Measurements from ENCODE around the gene CHRNB2.

The CHRNB2 gene

DNA sequence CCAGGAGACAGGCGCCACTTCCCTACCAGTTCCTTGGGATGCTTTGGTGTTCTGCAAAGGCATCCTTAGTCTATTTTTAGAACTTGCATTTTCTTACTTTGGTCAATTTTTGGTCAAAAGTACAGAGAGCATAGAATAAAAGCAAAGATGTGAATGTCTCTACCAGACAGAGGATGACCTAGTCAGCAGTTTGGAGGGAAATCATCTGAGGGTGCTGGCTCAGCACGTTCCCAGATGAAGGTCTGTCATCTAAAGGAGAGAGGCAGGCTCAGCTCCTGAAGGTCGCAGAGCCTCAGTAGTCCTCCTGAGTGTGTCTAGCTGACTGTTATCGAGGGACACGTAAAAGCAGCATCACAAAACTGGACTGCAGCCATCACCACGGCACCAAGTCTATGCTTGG is 15.3 kb downstream of the CHRNB2 start:
- no peak overlapping the region for H2AFZ ChIP-seq (ENCODE audit: low read depth, low read length)
- no peak overlapping the region for H3K4me3 ChIP-seq (ENCODE audit: low read length)
- TF ChIP-seq, protein P1, sequence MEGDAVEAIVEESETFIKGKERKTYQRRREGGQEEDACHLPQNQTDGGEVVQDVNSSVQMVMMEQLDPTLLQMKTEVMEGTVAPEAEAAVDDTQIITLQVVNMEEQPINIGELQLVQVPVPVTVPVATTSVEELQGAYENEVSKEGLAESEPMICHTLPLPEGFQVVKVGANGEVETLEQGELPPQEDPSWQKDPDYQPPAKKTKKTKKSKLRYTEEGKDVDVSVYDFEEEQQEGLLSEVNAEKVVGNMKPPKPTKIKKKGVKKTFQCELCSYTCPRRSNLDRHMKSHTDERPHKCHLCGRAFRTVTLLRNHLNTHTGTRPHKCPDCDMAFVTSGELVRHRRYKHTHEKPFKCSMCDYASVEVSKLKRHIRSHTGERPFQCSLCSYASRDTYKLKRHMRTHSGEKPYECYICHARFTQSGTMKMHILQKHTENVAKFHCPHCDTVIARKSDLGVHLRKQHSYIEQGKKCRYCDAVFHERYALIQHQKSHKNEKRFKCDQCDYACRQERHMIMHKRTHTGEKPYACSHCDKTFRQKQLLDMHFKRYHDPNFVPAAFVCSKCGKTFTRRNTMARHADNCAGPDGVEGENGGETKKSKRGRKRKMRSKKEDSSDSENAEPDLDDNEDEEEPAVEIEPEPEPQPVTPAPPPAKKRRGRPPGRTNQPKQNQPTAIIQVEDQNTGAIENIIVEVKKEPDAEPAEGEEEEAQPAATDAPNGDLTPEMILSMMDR (IDR thresholded peaks at IDR 0.05; ENCODE audit: low read depth, low read length): no peak
- TF ChIP-seq EZH2phosphoT487 (IDR thresholded peaks at IDR 0.05; ENCODE audit: low read depth): no peak
- H4K20me1 ChIP-seq (ENCODE audit: insufficient read depth, low read length): peaks cover 15% of the 10 kb centered on the region; the same call in 1 of the 2 replicates
- peaks cover 93% of the 10 kb centered on the region for H3K36me3 ChIP-seq (replicated peaks; ENCODE audit: low read depth, low read length)
- peaks cover 5% of the 10 kb centered on the region; the same call in 1 of the 2 replicates for H3K79me2 ChIP-seq (ENCODE audit: low read length)
- H3K27me3 ChIP-seq (ENCODE audit: low read depth, low read length): no peaks in the 10 kb centered on the region
- no peak overlapping the region for H3K27ac ChIP-seq (ENCODE audit: low read length)
- H3K9ac ChIP-seq (ENCODE audit: low read length): no peak overlapping the region
- H3K4me1 ChIP-seq (ENCODE audit: low read length): peaks cover 34% of the 10 kb centered on the region
- H3K9me3 ChIP-seq (ENCODE audit: insufficient read depth, low read length): no peaks in the 10 kb centered on the region
- H3K4me2 ChIP-seq (ENCODE audit: low read length): no peak overlapping the region

DNA sequence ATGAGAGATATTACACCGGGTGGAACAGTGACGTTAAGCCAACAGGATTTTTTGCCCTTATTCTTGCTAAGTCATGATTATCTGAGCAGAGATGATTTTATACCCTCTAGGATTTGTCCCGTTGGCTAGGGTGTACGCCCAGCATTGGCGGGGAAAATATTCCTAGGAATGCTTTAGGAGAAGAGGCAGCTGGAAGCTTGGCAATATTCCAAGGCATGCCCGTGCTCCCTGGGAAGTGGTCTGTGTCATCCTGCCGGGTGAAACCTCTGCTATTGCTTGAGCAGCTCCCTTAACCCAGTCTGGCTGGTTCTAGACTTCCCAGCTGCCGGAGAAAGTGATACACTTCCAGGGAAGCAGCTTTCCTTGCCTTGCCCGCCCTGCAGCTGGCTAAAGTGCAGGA is 16.2 kb downstream of the CHRNB2 start:
- Histone ChIP-seq H3K27me3 (ENCODE audit: low read depth, low read length) (no peaks in the 10 kb centered on the region), H3K9me3 (ENCODE audit: insufficient read depth, low read length) (no peaks in the 10 kb centered on the region), H3K9ac (ENCODE audit: low read length) (peak overlapping the region; percentile 21; the same call in 1 of the 2 replicates), H3K27ac (ENCODE audit: low read length) (peak overlapping the region; percentile 84), H3K4me3 (ENCODE audit: low read length) (no peak overlapping the region), H3K36me3 (replicated peaks; ENCODE audit: low read depth, low read length) (peaks cover 93% of the 10 kb centered on the region), H3K4me1 (ENCODE audit: low read length) (peaks cover 34% of the 10 kb centered on the region), H3K4me2 (ENCODE audit: low read length) (peak overlapping the region; percentile 72), H2AFZ (ENCODE audit: low read depth, low read length) (no peak overlapping the region), H4K20me1 (ENCODE audit: insufficient read depth, low read length) (peaks cover 15% of the 10 kb centered on the region; the same call in 1 of the 2 replicates), H3K79me2 (ENCODE audit: low read length) (peaks cover 5% of the 10 kb centered on the region; the same call in 1 of the 2 replicates)
- no peak for TF ChIP-seq EZH2phosphoT487 (IDR thresholded peaks at IDR 0.05; ENCODE audit: low read depth)
- TF ChIP-seq, protein P1 (IDR thresholded peaks at IDR 0.05; ENCODE audit: low read depth, low read length): no peak

GRCh38 chr1:154584267-154584994 is 16.9 kb downstream of the CHRNB2 start:
- Histone ChIP-seq H3K27ac (ENCODE audit: low read length) (peak overlapping the region; percentile 84), H3K4me2 (ENCODE audit: low read length) (peak overlapping the region; percentile 72)

GRCh38 chr1:154586231-154586630 is 18.7 kb downstream of the CHRNB2 start:
- H3K4me1 ChIP-seq (ENCODE audit: low read length): peaks cover 34% of the 10 kb centered on the region
- H3K4me2 ChIP-seq (ENCODE audit: low read length): no peak overlapping the region
- no peaks in the 10 kb centered on the region for H3K27me3 ChIP-seq (ENCODE audit: low read depth, low read length)
- H2AFZ ChIP-seq (ENCODE audit: low read depth, low read length): no peak overlapping the region
- H4K20me1 ChIP-seq (ENCODE audit: insufficient read depth, low read length): peaks cover 17% of the 10 kb centered on the region; the same call in 1 of the 2 replicates
- H3K36me3 ChIP-seq (replicated peaks; ENCODE audit: low read depth, low read length): peaks cover 93% of the 10 kb centered on the region
- no peaks in the 10 kb centered on the region for H3K9me3 ChIP-seq (ENCODE audit: insufficient read depth, low read length)
- TF ChIP-seq EZH2phosphoT487 (IDR thresholded peaks at IDR 0.05; ENCODE audit: low read depth): no peak
- TF ChIP-seq, protein P1 (IDR thresholded peaks at IDR 0.05; ENCODE audit: low read depth, low read length): no peak
- H3K4me3 ChIP-seq (ENCODE audit: low read length): no peak overlapping the region
- H3K9ac ChIP-seq (ENCODE audit: low read length): no peak overlapping the region
- peaks cover 5% of the 10 kb centered on the region; the same call in 1 of the 2 replicates for H3K79me2 ChIP-seq (ENCODE audit: low read length)
- no peak overlapping the region for H3K27ac ChIP-seq (ENCODE audit: low read length)

More at GRCh38 chr1:154584267-154584994, 16.9 kb downstream of the CHRNB2 start:
- peaks cover 5% of the 10 kb centered on the region; the same call in 1 of the 2 replicates for H3K79me2 ChIP-seq (ENCODE audit: low read length)
- H3K9ac ChIP-seq (ENCODE audit: low read length): peak overlapping the region; percentile 35; the same call in 1 of the 2 replicates
- no peak for TF ChIP-seq EZH2phosphoT487 (IDR thresholded peaks at IDR 0.05; ENCODE audit: low read depth)
- TF ChIP-seq, protein P1 (IDR thresholded peaks at IDR 0.05; ENCODE audit: low read depth, low read length): peak; percentile 72
- H3K9me3 ChIP-seq (ENCODE audit: insufficient read depth, low read length): no peaks in the 10 kb centered on the region
- no peaks in the 10 kb centered on the region for H3K27me3 ChIP-seq (ENCODE audit: low read depth, low read length)
- H3K36me3 ChIP-seq (replicated peaks; ENCODE audit: low read depth, low read length): peaks cover 93% of the 10 kb centered on the region
- no peak overlapping the region for H2AFZ ChIP-seq (ENCODE audit: low read depth, low read length)
- H3K4me1 ChIP-seq (ENCODE audit: low read length): peaks cover 34% of the 10 kb centered on the region
- peaks cover 15% of the 10 kb centered on the region; the same call in 1 of the 2 replicates for H4K20me1 ChIP-seq (ENCODE audit: insufficient read depth, low read length)
- peak overlapping the region; percentile 40 for H3K4me3 ChIP-seq (ENCODE audit: low read length)

Measured in OCI-LY3 (cell line).